Brain microvascular endothelial cell (primary cell): ENCODE results near the gene MUC12.

Source experiments
- DNase-seq: peaks from one replicate; pipeline ENCODE4 v3.0.0-alpha.2; 2020
- H3K27ac ChIP-seq: fragments of 250-450 bp; sonication (Bioruptor Pico); 2 replicates; pipeline ENCODE4 v1.5.1; 2020; ENCODE audit warnings: mild to moderate bottlenecking, moderate library complexity
- H3K27me3 ChIP-seq: fragments of 250-450 bp; sonication (Bioruptor Pico); replicated peaks from 2 replicates; pipeline ENCODE4 v1.5.1; 2020; ENCODE audit warnings: mild to moderate bottlenecking
- H3K36me3 ChIP-seq: fragments of 250-450 bp; sonication (Bioruptor Pico); replicated peaks from 2 replicates; pipeline ENCODE4 v1.5.1; 2020; ENCODE audit warnings: mild to moderate bottlenecking
- H3K4me3 ChIP-seq: 2 replicates; pipeline ENCODE4 v1.5.1; 2011; ENCODE audit warnings: low read depth, mild to moderate bottlenecking, control low read depth, low read length, moderate library complexity
- in situ Hi-C: cut with HindIII; loops from 2 replicates; pipeline ENCODE4 v1.10.0; 2017; ENCODE audit warnings: low sequenced_read_pairs, low pct_ligation_motif_present
- TF ChIP-seq, protein P1 (sequence below): IDR thresholded peaks from 2 replicates; pipeline ENCODE4 v1.5.1; 2011; ENCODE audit warnings: low read depth, mild to moderate bottlenecking, moderate library complexity, low read length, control low read depth, inconsistent platforms; ENCODE audit errors: missing control alignments

MUC12 gene

DNA sequence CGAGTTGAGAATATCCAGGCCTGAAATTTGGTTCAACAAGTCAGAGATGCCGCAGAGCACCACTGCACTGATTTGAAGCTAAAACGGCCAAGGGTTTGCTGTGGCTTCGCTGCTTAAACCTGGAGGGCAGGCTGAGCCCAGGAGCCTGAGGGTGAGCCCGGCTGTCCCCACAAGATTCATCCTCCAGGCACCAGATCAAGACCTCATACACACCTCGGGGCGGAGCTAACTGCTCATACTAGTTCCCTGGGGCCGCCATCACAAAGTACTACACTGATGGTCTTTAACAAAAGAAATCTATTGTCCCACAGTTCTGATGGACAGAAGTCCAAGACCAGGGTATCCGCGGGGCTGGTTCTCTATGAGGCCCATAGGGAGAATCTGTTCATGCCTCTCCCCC, 99.0 kb downstream of the MUC12 start:
- Histone ChIP-seq H3K36me3 (no peaks in the 10 kb centered on the region), H3K27me3 (peaks cover 3% of the 10 kb centered on the region), H3K4me3 (no peak overlapping the region), H3K27ac (no peak overlapping the region)
- in situ Hi-C loops = no loop called here
- DNase-seq = no peak
- TF ChIP-seq, protein P1, sequence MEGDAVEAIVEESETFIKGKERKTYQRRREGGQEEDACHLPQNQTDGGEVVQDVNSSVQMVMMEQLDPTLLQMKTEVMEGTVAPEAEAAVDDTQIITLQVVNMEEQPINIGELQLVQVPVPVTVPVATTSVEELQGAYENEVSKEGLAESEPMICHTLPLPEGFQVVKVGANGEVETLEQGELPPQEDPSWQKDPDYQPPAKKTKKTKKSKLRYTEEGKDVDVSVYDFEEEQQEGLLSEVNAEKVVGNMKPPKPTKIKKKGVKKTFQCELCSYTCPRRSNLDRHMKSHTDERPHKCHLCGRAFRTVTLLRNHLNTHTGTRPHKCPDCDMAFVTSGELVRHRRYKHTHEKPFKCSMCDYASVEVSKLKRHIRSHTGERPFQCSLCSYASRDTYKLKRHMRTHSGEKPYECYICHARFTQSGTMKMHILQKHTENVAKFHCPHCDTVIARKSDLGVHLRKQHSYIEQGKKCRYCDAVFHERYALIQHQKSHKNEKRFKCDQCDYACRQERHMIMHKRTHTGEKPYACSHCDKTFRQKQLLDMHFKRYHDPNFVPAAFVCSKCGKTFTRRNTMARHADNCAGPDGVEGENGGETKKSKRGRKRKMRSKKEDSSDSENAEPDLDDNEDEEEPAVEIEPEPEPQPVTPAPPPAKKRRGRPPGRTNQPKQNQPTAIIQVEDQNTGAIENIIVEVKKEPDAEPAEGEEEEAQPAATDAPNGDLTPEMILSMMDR = no peak
